ACC112 (cell line): ENCODE measurements around the gene PET100.

Source experiments
- H2AFZ ChIP-seq: fragments of 200-600 bp; sonication (generic); one replicate; pipeline ENCODE4 v1.6.0; 2017; ENCODE audit warnings: antibody characterized with exemption, low read length; ENCODE audit not compliant: unreplicated experiment
- H3K27ac ChIP-seq: fragments of 200-600 bp; sonication (generic); 2 replicates; pipeline ENCODE4 v1.5.1; 2014; ENCODE audit warnings: low read depth, mild to moderate bottlenecking, antibody characterized with exemption, low read length, moderate library complexity
- H3K27me3 ChIP-seq: fragments of 200-600 bp; sonication (generic); 2 replicates; pipeline ENCODE4 v1.6.1; 2014; ENCODE audit warnings: mild to moderate bottlenecking, antibody characterized with exemption, low read length, moderate library complexity, mixed read lengths; ENCODE audit not compliant: insufficient read depth
- H3K36me3 ChIP-seq: fragments of 200-600 bp; sonication (generic); 2 replicates; pipeline ENCODE4 v1.6.1; 2016; ENCODE audit warnings: mild to moderate bottlenecking, antibody characterized with exemption, low read length, moderate library complexity, mixed read lengths; ENCODE audit not compliant: insufficient read depth
- H3K4me1 ChIP-seq: fragments of 200-600 bp; sonication (generic); one replicate; pipeline ENCODE4 v1.6.1; 2016; ENCODE audit warnings: low read length, mixed read lengths; ENCODE audit not compliant: insufficient read depth, unreplicated experiment, control insufficient read depth
- H3K4me3 ChIP-seq: fragments of 200-600 bp; sonication (generic); 2 replicates; pipeline ENCODE4 v1.5.1; 2014; ENCODE audit warnings: mild to moderate bottlenecking, low read depth, low read length
- H3K79me2 ChIP-seq: fragments of 200-600 bp; sonication (generic); one replicate; pipeline ENCODE4 v1.6.0; 2016; ENCODE audit warnings: low read length; ENCODE audit not compliant: control insufficient read depth, unreplicated experiment, insufficient read depth

The PET100 gene

GRCh38 chr19:7614859-7615741, 14.5 kb upstream of the PET100 start:
- Histone ChIP-seq H3K4me3 (no peak overlapping the region), H3K27ac (no peak overlapping the region), H3K27me3 (no peaks in the 10 kb centered on the region), H3K4me1 (no peaks in the 10 kb centered on the region), H3K79me2 (no peaks in the 10 kb centered on the region), H3K36me3 (no peaks in the 10 kb centered on the region), H2AFZ (no peak overlapping the region)

GRCh38 chr19:7617172-7617571, 12.4 kb upstream of the PET100 start:
- no peaks in the 10 kb centered on the region for H3K79me2 ChIP-seq
- H3K4me3 ChIP-seq, result no peak overlapping the region
- H3K36me3 ChIP-seq, result no peaks in the 10 kb centered on the region; the same call in 1 of the 2 replicates
- no peak overlapping the region for H2AFZ ChIP-seq
- H3K27me3 ChIP-seq, result no peaks in the 10 kb centered on the region
- no peak overlapping the region for H3K27ac ChIP-seq
- no peaks in the 10 kb centered on the region for H3K4me1 ChIP-seq

GRCh38 chr19:7617735-7618134, 11.9 kb upstream of the PET100 start:
- Histone ChIP-seq H3K27me3 (no peaks in the 10 kb centered on the region), H3K36me3 (no peaks in the 10 kb centered on the region; the same call in 1 of the 2 replicates)

DNA sequence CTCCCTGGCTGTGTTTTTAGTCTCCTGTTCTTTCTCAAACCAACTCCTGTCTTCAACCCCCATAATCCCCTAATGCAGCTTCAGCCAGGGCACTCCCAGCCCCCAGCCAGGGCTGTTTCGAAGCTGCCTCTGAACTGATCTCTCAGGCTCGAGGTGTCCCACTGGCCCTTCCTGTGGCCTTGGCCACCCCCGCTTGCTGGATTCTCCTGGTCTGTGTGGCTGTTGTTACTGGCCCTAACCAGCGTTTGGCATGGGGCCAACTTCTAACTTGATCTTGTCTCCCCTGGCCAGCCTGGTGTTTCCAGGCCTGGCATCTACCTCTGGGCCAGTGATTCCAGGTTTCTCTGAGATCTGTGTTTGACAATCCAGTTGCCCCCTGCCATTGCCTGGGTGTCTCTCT, 11.2 kb upstream of the PET100 start:
- no peak overlapping the region for H2AFZ ChIP-seq
- no peaks in the 10 kb centered on the region for H3K79me2 ChIP-seq
- no peak overlapping the region for H3K4me3 ChIP-seq
- H3K27ac ChIP-seq, result no peak overlapping the region
- H3K36me3 ChIP-seq, result no peaks in the 10 kb centered on the region; the same call in 1 of the 2 replicates
- H3K27me3 ChIP-seq, result no peaks in the 10 kb centered on the region
- no peaks in the 10 kb centered on the region for H3K4me1 ChIP-seq

More at GRCh38 chr19:7617735-7618134, 11.9 kb upstream of the PET100 start:
- H3K79me2 ChIP-seq, result no peaks in the 10 kb centered on the region
- H3K27ac ChIP-seq, result no peak overlapping the region
- H2AFZ ChIP-seq, result no peak overlapping the region
- no peaks in the 10 kb centered on the region for H3K4me1 ChIP-seq
- H3K4me3 ChIP-seq, result no peak overlapping the region

- Histone ChIP-seq H3K79me2 (no peaks in the 10 kb centered on the region), H2AFZ (no peak overlapping the region), H3K27me3 (no peaks in the 10 kb centered on the region), H3K4me1 (no peaks in the 10 kb centered on the region), H3K36me3 (no peaks in the 10 kb centered on the region; the same call in 1 of the 2 replicates), H3K4me3 (no peak overlapping the region), H3K27ac (no peak overlapping the region)
Observed at GRCh38 chr19:7618771-7619510, 10.7 kb upstream of the PET100 start.

GRCh38 chr19:7619671-7620441, 9.7 kb upstream of the PET100 start:
- Histone ChIP-seq H2AFZ (no peak overlapping the region), H3K36me3 (no peaks in the 10 kb centered on the region; the same call in 1 of the 2 replicates), H3K27ac (no peak overlapping the region), H3K4me3 (no peak overlapping the region), H3K4me1 (no peaks in the 10 kb centered on the region), H3K27me3 (no peaks in the 10 kb centered on the region), H3K79me2 (no peaks in the 10 kb centered on the region)

DNA sequence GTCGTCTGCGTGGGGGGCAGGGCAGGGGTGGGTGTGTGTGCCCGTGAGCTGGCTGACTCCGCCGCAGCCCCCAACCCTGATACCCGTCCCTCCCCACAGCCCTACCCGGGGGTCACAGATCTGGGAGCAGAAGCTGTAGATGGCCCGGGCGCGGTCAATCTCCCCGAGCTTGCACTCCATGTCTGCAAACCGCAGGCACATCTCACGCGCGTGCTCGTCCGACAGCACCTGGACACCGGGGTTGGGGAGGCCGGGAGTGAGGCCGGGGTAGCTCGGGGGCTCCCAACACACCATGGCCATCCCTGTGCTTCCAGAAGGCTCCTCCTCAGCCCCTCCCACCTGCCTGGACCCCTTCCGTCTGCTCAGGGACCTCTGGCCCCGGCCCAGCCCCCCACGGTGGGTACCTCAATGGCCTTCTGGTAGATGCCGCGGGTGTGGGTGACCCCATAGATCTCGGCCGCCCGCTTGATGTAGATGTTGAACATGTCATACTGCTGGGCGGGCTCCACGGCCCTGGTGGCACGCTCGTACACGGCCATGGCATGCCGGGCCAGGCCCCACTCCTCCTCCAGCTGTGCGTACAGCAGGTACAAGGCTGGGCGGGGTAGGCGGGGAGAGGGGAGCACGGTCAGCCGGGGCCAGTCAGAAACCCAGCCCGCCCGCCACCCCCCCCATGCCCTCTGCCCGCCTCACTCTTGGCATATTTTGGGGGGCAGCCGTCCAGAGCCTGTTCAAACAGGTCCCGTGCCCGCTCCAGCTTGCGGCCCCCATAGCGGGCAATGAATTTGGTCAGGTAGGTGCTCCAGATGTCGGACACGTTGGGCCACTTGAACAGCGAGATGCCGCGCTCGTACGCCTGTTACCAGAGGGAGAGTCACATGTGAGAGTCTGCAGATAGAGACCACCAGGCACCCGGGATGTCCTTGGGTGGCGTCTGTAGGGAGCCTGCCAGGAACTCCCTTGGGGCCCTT, 8.9 kb upstream of the PET100 start:
- no peaks in the 10 kb centered on the region for H3K79me2 ChIP-seq
- no peaks in the 10 kb centered on the region for H3K4me1 ChIP-seq
- H3K27ac ChIP-seq, result no peak overlapping the region
- H2AFZ ChIP-seq, result no peak overlapping the region
- no peak overlapping the region for H3K4me3 ChIP-seq
- no peaks in the 10 kb centered on the region for H3K27me3 ChIP-seq
- no peaks in the 10 kb centered on the region; the same call in 1 of the 2 replicates for H3K36me3 ChIP-seq

GRCh38 chr19:7622933-7623685, 6.5 kb upstream of the PET100 start:
- Histone ChIP-seq H2AFZ (no peak overlapping the region), H3K4me3 (no peak overlapping the region), H3K27me3 (no peaks in the 10 kb centered on the region), H3K36me3 (no peaks in the 10 kb centered on the region; the same call in 1 of the 2 replicates), H3K4me1 (no peaks in the 10 kb centered on the region), H3K27ac (no peak overlapping the region), H3K79me2 (peaks cover 18% of the 10 kb centered on the region)
